ENCODE measurements around the gene MIR17HG. TPM values are rescaled to one million over a fixed set of nuclear protein-coding genes. Genes with fewer than 3 reads are reported as not detected.

The MIR17HG gene
- total and polyA plus RNA-seq, 2 experiments from 2014 or later: 0.20 to 0.43 TPM

GRCh38 chr13:91399189-91400062, 51.9 kb downstream of the MIR17HG start:
- peaks cover 68% of the 10 kb centered on the region for H3K27me3 ChIP-seq (replicated peaks; ENCODE audit: insufficient read depth)

GRCh38 chr13:91400063-91400399, 52.5 kb downstream of the MIR17HG start:
- H3K27me3 ChIP-seq (replicated peaks; ENCODE audit: insufficient read depth): peaks cover 62% of the 10 kb centered on the region

More at GRCh38 chr13:91399189-91400062, 51.9 kb downstream of the MIR17HG start:
- Histone ChIP-seq H3K4me3 (no peak overlapping the region), H3K27ac (no peak overlapping the region), H2AFZ (peak overlapping the region; percentile 74; the same call in 1 of the 2 replicates), H3K36me3 (ENCODE audit: low read depth) (no peaks in the 10 kb centered on the region), H3K9me2 (ENCODE audit: insufficient read depth) (no peaks in the 10 kb centered on the region), H4K20me1 (ENCODE audit: insufficient read depth) (no peaks in the 10 kb centered on the region), H3K4me1 (ENCODE audit: insufficient read depth) (no peaks in the 10 kb centered on the region), H3F3A (ENCODE audit: insufficient read depth) (no peaks in the 10 kb centered on the region), H3K9ac (no peak overlapping the region), H3K9me3 (ENCODE audit: low read depth) (no peaks in the 10 kb centered on the region), H3K4me2 (ENCODE audit: unreplicated experiment) (no peak overlapping the region), H3K79me2 (ENCODE audit: insufficient read depth) (no peaks in the 10 kb centered on the region)
- no peak for DNase-seq
- TF ChIP-seq EZH2phosphoT487 (IDR thresholded peaks at IDR 0.05; ENCODE audit: insufficient read depth, low read depth) (no peak), EZH2 (IDR thresholded peaks at IDR 0.05; ENCODE audit: insufficient read depth, poor library complexity, severe bottlenecking) (no peak)
- in situ Hi-C loops (cut with MboI): no loop called here
- WGBS, 2 experiments (ENCODE audit: low coverage in 1 of 2, low lambda C conversion rate in 2 of 2, missing lambda C conversion rate in 2 of 2): 17 to 24% methylated on average over 42 to 44 of the region's 44 CpGs

DNA sequence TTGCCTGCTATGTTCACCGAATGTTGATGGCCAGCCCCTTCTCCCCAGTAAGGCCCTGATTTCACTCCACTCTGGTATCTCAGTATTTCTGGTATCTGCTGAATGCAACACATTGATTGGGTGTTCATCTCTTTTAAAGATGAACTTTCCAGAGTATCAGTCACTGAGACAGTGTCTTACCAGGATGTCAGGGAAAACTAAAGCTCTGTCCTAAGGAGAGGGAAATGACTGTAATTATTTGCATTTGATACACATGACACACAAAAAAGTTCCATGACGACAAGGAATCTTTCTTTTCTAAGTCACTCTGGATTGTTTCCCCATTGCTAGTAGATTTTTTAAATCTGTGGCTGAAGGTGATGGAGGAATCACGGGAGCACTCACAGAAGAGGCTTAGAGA, 53.2 kb downstream of the MIR17HG start:
- Histone ChIP-seq H3K9me3 (ENCODE audit: low read depth) (no peaks in the 10 kb centered on the region), H4K20me1 (ENCODE audit: insufficient read depth) (no peaks in the 10 kb centered on the region), H3K27me3 (replicated peaks; ENCODE audit: insufficient read depth) (peaks cover 57% of the 10 kb centered on the region), H3K27ac (no peak overlapping the region), H3K4me1 (ENCODE audit: insufficient read depth) (no peaks in the 10 kb centered on the region), H2AFZ (no peak overlapping the region), H3K9ac (no peak overlapping the region), H3F3A (ENCODE audit: insufficient read depth) (no peaks in the 10 kb centered on the region), H3K9me2 (ENCODE audit: insufficient read depth) (no peaks in the 10 kb centered on the region), H3K36me3 (ENCODE audit: low read depth) (no peaks in the 10 kb centered on the region), H3K4me3 (no peak overlapping the region), H3K79me2 (ENCODE audit: insufficient read depth) (no peaks in the 10 kb centered on the region), H3K4me2 (ENCODE audit: unreplicated experiment) (no peak overlapping the region)
- no peak for DNase-seq
- in situ Hi-C loops (cut with MboI): no loop called here
- 34 to 37% methylated on average over 3 of the region's 3 CpGs for WGBS, 2 experiments (ENCODE audit: low coverage in 1 of 2, low lambda C conversion rate in 2 of 2, missing lambda C conversion rate in 2 of 2)
- no peak for TF ChIP-seq EZH2phosphoT487 (IDR thresholded peaks at IDR 0.05; ENCODE audit: insufficient read depth, low read depth)
- no peak for TF ChIP-seq EZH2 (IDR thresholded peaks at IDR 0.05; ENCODE audit: insufficient read depth, poor library complexity, severe bottlenecking)

More at GRCh38 chr13:91400063-91400399, 52.5 kb downstream of the MIR17HG start:
- 44 to 54% methylated on average over 6 of the region's 6 CpGs for WGBS, 2 experiments (ENCODE audit: low coverage in 1 of 2, low lambda C conversion rate in 2 of 2, missing lambda C conversion rate in 2 of 2)
- Histone ChIP-seq H3K9me3 (ENCODE audit: low read depth) (no peaks in the 10 kb centered on the region), H4K20me1 (ENCODE audit: insufficient read depth) (no peaks in the 10 kb centered on the region), H3K36me3 (ENCODE audit: low read depth) (no peaks in the 10 kb centered on the region), H3K4me2 (ENCODE audit: unreplicated experiment) (no peak overlapping the region), H3K9me2 (ENCODE audit: insufficient read depth) (no peaks in the 10 kb centered on the region), H3F3A (ENCODE audit: insufficient read depth) (no peaks in the 10 kb centered on the region), H3K27ac (no peak overlapping the region), H3K4me3 (no peak overlapping the region), H3K9ac (no peak overlapping the region), H3K79me2 (ENCODE audit: insufficient read depth) (no peaks in the 10 kb centered on the region), H3K4me1 (ENCODE audit: insufficient read depth) (no peaks in the 10 kb centered on the region), H2AFZ (no peak overlapping the region)
- TF ChIP-seq EZH2 (IDR thresholded peaks at IDR 0.05; ENCODE audit: insufficient read depth, poor library complexity, severe bottlenecking) (no peak), EZH2phosphoT487 (IDR thresholded peaks at IDR 0.05; ENCODE audit: insufficient read depth, low read depth) (no peak)
- DNase-seq: no peak
- in situ Hi-C loops (cut with MboI): no loop called here

- H3K27me3 ChIP-seq (replicated peaks; ENCODE audit: insufficient read depth): peaks cover 45% of the 10 kb centered on the region
- no peak overlapping the region for H2AFZ ChIP-seq
- no peaks in the 10 kb centered on the region for H3K9me3 ChIP-seq (ENCODE audit: low read depth)
- no peak overlapping the region for H3K27ac ChIP-seq
- TF ChIP-seq EZH2phosphoT487 (IDR thresholded peaks at IDR 0.05; ENCODE audit: insufficient read depth, low read depth): no peak
- no peak for TF ChIP-seq EZH2 (IDR thresholded peaks at IDR 0.05; ENCODE audit: insufficient read depth, poor library complexity, severe bottlenecking)
- no peak overlapping the region for H3K9ac ChIP-seq
- no peaks in the 10 kb centered on the region for H4K20me1 ChIP-seq (ENCODE audit: insufficient read depth)
- no peaks in the 10 kb centered on the region for H3K9me2 ChIP-seq (ENCODE audit: insufficient read depth)
- no peaks in the 10 kb centered on the region for H3K79me2 ChIP-seq (ENCODE audit: insufficient read depth)
- H3K4me3 ChIP-seq: no peak overlapping the region
- no peaks in the 10 kb centered on the region for H3F3A ChIP-seq (ENCODE audit: insufficient read depth)
- H3K4me2 ChIP-seq (ENCODE audit: unreplicated experiment): no peak overlapping the region
- DNase-seq: no peak
- no peaks in the 10 kb centered on the region for H3K4me1 ChIP-seq (ENCODE audit: insufficient read depth)
- 59 to 70% methylated on average over 2 of the region's 2 CpGs for WGBS, 2 experiments (ENCODE audit: low coverage in 1 of 2, low lambda C conversion rate in 2 of 2, missing lambda C conversion rate in 2 of 2)
- no peaks in the 10 kb centered on the region for H3K36me3 ChIP-seq (ENCODE audit: low read depth)
- in situ Hi-C loops (cut with MboI): no loop called here
Observed at GRCh38 chr13:91401920-91402319, 54.4 kb downstream of the MIR17HG start.

MicroRNAs encoded within 50 kb of the gene (microRNA counts, 767-probe panel; counts per million panel counts)
- microRNA hsa-miR-18a-5p (447 counts per million, percentile 86 among the panel's probes with 10 or more counts), microRNA hsa-miR-19a-3p (447 counts per million, percentile 86 among the panel's probes with 10 or more counts), microRNA hsa-miR-19b-3p (447 counts per million, percentile 86 among the panel's probes with 10 or more counts), microRNA hsa-miR-20a-5p+hsa-miR-20b-5p (5,162 counts per million, percentile 90 among the panel's probes with 10 or more counts), microRNA hsa-miR-92a-3p (5,625 counts per million, percentile 91 among the panel's probes with 10 or more counts)

Other genes starting within 250 kb of the MIR17HG start
- gene GPC5, start 50.9 kb downstream of the MIR17HG start, total RNA-seq (2014; rRNA removed; shearing (Covaris generic)): 0.32 TPM in 1 of 2 replicates, not detected in the other
- gene GPC5, start 50.9 kb downstream of the MIR17HG start, polyA plus RNA-seq (2016; fragmentation: Nextera tagmentation; extraction: Ambion mirVana): not detected in 2 replicates